ENCODE data around the gene TBX21. TPM values are rescaled to one million over a fixed set of nuclear protein-coding genes. Genes with fewer than 3 reads are reported as not detected.
"Not testable (repeated sequence)": the region's sequence is repeated elsewhere in the genome, so short reads cannot be mapped to it uniquely, and the experiment has no call there.

TBX21 gene
- total RNA-seq, 3 donors from 2014 or later, result 0.33 to 1.8 (median 1.0) TPM

GRCh38 chr17:47763913-47764582 lies 31.0 kb downstream of the TBX21 start:
- H3K4me1 ChIP-seq, result no peaks in the 10 kb centered on the region
- no peaks in the 10 kb centered on the region for H3K36me3 ChIP-seq
- H3K27ac ChIP-seq, result no peak overlapping the region
- no peak overlapping the region for H3K4me3 ChIP-seq
- intact Hi-C loops (cut with DNase I; ENCODE audit: low total_unique reads), result no loop called here
- no peak for DNase-seq (ENCODE audit: low spot score in 2 of 2)
- H3K9me3 ChIP-seq, result peaks cover 7 to 23% of the 10 kb centered on the region in 2 donors
- H3K27me3 ChIP-seq, result no peaks in the 10 kb centered on the region
- TF ChIP-seq CTCF (IDR thresholded peaks at IDR 0.05), result no peak
- TF ChIP-seq POLR2AphosphoS5 (IDR thresholded peaks at IDR 0.05), result no peak
- no peak for TF ChIP-seq POLR2A (IDR thresholded peaks at IDR 0.05)

- H3K27me3 ChIP-seq, result peaks cover 5 to 52% of the 10 kb centered on the region in 2 donors
- H3K27ac ChIP-seq; H3K4me1 ChIP-seq; intact Hi-C loops (cut with DNase I; ENCODE audit: low total_unique reads); H3K36me3 ChIP-seq; H3K4me3 ChIP-seq; H3K9me3 ChIP-seq; DNase-seq (ENCODE audit: low spot score in 2 of 2): not testable (repeated sequence)
These were observed 40.6 kb downstream of the TBX21 start for GRCh38 chr17:47773649-47774048.

GRCh38 chr17:47774331-47774730 lies 41.3 kb downstream of the TBX21 start:
- Histone ChIP-seq H3K4me1 (no peaks in the 10 kb centered on the region), H3K27me3 (peaks cover 5 to 52% of the 10 kb centered on the region in 2 donors), H3K9me3 (no peaks in the 10 kb centered on the region), H3K36me3 (no peaks in the 10 kb centered on the region), H3K27ac (no peak overlapping the region), H3K4me3 (no peak overlapping the region)
- intact Hi-C loops (cut with DNase I; ENCODE audit: low total_unique reads), result no loop called here
- no peak for DNase-seq (ENCODE audit: low spot score in 2 of 2)
- TF ChIP-seq CTCF (IDR thresholded peaks at IDR 0.05) (no peak), POLR2AphosphoS5 (IDR thresholded peaks at IDR 0.05) (no peak), POLR2A (IDR thresholded peaks at IDR 0.05) (no peak)

GRCh38 chr17:47774987-47775580 lies 42.0 kb downstream of the TBX21 start:
- intact Hi-C loops (cut with DNase I; ENCODE audit: low total_unique reads), result no loop called here
- TF ChIP-seq CTCF (IDR thresholded peaks at IDR 0.05) (no peak), POLR2AphosphoS5 (IDR thresholded peaks at IDR 0.05) (no peak), POLR2A (IDR thresholded peaks at IDR 0.05) (no peak)
- no peak overlapping the region for H3K4me3 ChIP-seq
- H3K4me1 ChIP-seq, result no peaks in the 10 kb centered on the region
- DNase-seq (ENCODE audit: low spot score in 2 of 2), result no peak
- H3K27me3 ChIP-seq, result peaks cover 5 to 52% of the 10 kb centered on the region in 2 donors
- H3K27ac ChIP-seq, result no peak overlapping the region
- H3K36me3 ChIP-seq, result no peaks in the 10 kb centered on the region
- H3K9me3 ChIP-seq, result no peaks in the 10 kb centered on the region

GRCh38 chr17:47776330-47777197 lies 43.5 kb downstream of the TBX21 start:
- no peak overlapping the region for H3K27ac ChIP-seq
- no peak for DNase-seq (ENCODE audit: low spot score in 2 of 2)
- H3K27me3 ChIP-seq, result peaks cover 5 to 52% of the 10 kb centered on the region in 2 donors
- no peak overlapping the region for H3K4me3 ChIP-seq
- no peaks in the 10 kb centered on the region for H3K9me3 ChIP-seq
- TF ChIP-seq POLR2AphosphoS5 (IDR thresholded peaks at IDR 0.05), result no peak
- TF ChIP-seq CTCF (IDR thresholded peaks at IDR 0.05), result peak; percentile 32 to 56 (median 51)
- no peaks in the 10 kb centered on the region for H3K36me3 ChIP-seq
- no peaks in the 10 kb centered on the region for H3K4me1 ChIP-seq
- intact Hi-C loops (cut with DNase I; ENCODE audit: low total_unique reads), result no loop called here

Measured in breast epithelium (tissue), 4 donors.